Vagina (tissue), 2 donors: ENCODE data around the gene PRH1.

Experiments used
- POLR2A ChIP-seq, 2 donors: fragments of 450-650 bp; IDR thresholded peaks; one replicate each; pipeline ENCODE4 v1.6.1; 2017; ENCODE audit warnings: antibody characterized with exemption in 2 of 2, mild to moderate bottlenecking in 2 of 2, moderate library complexity in 2 of 2
- POLR2AphosphoS5 ChIP-seq, 2 donors: sonication (generic); formaldehyde crosslinking; IDR thresholded peaks; one replicate each; pipeline ENCODE4 v1.9.0; 2017; ENCODE audit warnings: antibody characterized with exemption in 2 of 2, mild to moderate bottlenecking in 2 of 2, low read depth in 1 of 2; ENCODE audit not compliant: insufficient read depth in 1 of 2
- TF ChIP-seq, protein P1 (sequence below), 3 experiments: fragments of 450-650 bp in 2 of 3; fragments of 200-600 bp in 1 of 3; sonication (generic) in 1 of 3; IDR thresholded peaks; one replicate each; pipeline ENCODE4 v1.5.1; 2017 to 2019; ENCODE audit warnings: antibody characterized with exemption in 3 of 3, mild to moderate bottlenecking in 2 of 3, moderate library complexity in 2 of 3

DNA sequence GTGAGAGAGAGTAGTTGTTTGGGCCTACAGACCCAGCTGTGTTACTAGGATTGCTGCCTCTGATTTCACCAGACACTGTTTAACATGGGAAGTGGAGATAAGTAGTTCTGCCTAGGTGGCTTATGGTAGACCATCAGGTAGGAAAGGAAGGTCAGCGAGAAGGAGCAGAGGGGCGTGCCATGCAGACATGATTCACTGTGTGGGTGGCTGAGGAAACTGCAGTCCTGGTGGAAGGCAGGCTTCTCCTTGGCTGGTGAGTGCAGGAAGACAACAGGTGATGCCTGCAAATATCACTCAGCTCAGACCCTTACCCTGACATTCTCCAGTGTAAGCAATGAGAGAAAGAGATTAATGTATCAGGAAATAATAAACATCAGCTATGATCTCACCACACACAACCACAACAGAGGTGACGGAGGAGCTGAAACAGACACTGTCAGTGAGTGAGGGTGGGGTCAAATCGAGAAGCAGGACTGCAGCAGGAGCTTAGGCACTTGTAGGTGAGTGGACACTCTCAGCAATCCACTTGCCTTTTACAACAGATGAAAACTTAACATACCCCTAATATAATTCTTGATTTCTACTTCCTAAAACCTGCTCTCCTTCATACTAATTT is 32.7 kb downstream of the PRH1 start:
- TF ChIP-seq POLR2AphosphoS5 (IDR thresholded peaks at IDR 0.05; ENCODE audit: insufficient read depth in 1 of 2, low read depth in 1 of 2) (no peak), POLR2A (IDR thresholded peaks at IDR 0.05) (no peak)
- TF ChIP-seq, protein P1, sequence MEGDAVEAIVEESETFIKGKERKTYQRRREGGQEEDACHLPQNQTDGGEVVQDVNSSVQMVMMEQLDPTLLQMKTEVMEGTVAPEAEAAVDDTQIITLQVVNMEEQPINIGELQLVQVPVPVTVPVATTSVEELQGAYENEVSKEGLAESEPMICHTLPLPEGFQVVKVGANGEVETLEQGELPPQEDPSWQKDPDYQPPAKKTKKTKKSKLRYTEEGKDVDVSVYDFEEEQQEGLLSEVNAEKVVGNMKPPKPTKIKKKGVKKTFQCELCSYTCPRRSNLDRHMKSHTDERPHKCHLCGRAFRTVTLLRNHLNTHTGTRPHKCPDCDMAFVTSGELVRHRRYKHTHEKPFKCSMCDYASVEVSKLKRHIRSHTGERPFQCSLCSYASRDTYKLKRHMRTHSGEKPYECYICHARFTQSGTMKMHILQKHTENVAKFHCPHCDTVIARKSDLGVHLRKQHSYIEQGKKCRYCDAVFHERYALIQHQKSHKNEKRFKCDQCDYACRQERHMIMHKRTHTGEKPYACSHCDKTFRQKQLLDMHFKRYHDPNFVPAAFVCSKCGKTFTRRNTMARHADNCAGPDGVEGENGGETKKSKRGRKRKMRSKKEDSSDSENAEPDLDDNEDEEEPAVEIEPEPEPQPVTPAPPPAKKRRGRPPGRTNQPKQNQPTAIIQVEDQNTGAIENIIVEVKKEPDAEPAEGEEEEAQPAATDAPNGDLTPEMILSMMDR (IDR thresholded peaks at IDR 0.05) = no peak
